ENCODE data around the gene ATP6V1G3.

DNA sequence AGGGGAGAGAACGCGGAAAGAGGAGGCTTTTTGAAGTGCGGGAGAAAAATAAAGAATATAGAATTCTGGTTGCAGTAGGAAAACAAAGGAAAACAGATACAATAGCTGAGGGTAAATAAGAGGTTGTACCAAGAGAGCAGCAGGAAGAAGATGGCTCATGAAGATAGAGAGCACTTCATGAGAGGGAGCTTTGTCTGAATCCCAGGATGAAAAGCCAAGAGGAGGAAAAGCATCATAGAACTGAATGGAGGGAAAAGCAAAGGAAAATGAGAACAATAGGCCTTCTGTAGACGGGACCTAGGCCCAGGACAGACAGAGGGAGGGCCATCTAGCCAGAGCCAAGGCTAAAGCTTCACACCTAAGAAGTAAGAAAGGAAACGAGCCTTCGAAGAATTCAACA is 49.5 kb downstream of the ATP6V1G3 start:
- no peak for TF ChIP-seq RAD21 (IDR thresholded peaks at IDR 0.05; ENCODE audit: low read length)
- TF ChIP-seq, protein P1, sequence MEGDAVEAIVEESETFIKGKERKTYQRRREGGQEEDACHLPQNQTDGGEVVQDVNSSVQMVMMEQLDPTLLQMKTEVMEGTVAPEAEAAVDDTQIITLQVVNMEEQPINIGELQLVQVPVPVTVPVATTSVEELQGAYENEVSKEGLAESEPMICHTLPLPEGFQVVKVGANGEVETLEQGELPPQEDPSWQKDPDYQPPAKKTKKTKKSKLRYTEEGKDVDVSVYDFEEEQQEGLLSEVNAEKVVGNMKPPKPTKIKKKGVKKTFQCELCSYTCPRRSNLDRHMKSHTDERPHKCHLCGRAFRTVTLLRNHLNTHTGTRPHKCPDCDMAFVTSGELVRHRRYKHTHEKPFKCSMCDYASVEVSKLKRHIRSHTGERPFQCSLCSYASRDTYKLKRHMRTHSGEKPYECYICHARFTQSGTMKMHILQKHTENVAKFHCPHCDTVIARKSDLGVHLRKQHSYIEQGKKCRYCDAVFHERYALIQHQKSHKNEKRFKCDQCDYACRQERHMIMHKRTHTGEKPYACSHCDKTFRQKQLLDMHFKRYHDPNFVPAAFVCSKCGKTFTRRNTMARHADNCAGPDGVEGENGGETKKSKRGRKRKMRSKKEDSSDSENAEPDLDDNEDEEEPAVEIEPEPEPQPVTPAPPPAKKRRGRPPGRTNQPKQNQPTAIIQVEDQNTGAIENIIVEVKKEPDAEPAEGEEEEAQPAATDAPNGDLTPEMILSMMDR (conservative IDR thresholded peaks at IDR 0.05; ENCODE audit: low read depth, low read length) = no peak
- no peak for TF ChIP-seq CEBPB (IDR thresholded peaks at IDR 0.05; ENCODE audit: low read depth, low read length)
- no peak for TF ChIP-seq POLR2A (IDR thresholded peaks at IDR 0.05; ENCODE audit: low read depth, low read length)
- no peak for TF ChIP-seq RFX5 (IDR thresholded peaks at IDR 0.05; ENCODE audit: low read depth, low read length)
- no peak for TF ChIP-seq NFE2L2 (IDR thresholded peaks at IDR 0.05; ENCODE audit: low read depth, low read length)

Data from IMR-90 (cell line).